WTC11 (cell line): Measurements from ENCODE around the gene SURF2.

ENCODE experiments used
- CREB1 ChIP-seq: sonication (generic); formaldehyde crosslinking; IDR thresholded peaks from 2 replicates; pipeline ENCODE4 v1.8.0; 2023; ENCODE audit warnings: mild to moderate bottlenecking, missing genetic modification reagents
- ESRRA ChIP-seq: sonication (generic); formaldehyde crosslinking; IDR thresholded peaks from 2 replicates; pipeline ENCODE4 v1.8.1; 2022; ENCODE audit warnings: mild to moderate bottlenecking, missing genetic modification reagents, borderline replicate concordance
- FOXJ3 ChIP-seq: sonication (generic); formaldehyde crosslinking; IDR thresholded peaks from 2 replicates; pipeline ENCODE4 v1.9.0; 2021; ENCODE audit warnings: missing genetic modification reagents, mild to moderate bottlenecking, borderline replicate concordance
- JAZF1 ChIP-seq: fragments of 250-450 bp; sonication (Bioruptor Pico); IDR thresholded peaks from 2 replicates; pipeline ENCODE4 v1.9.0; 2021; ENCODE audit warnings: moderate library complexity, mild to moderate bottlenecking, inconsistent platforms
- NFYB ChIP-seq: sonication (generic); formaldehyde crosslinking; conservative IDR thresholded peaks from 2 replicates; pipeline ENCODE4 v1.8.0; 2022; ENCODE audit warnings: low read depth, missing genetic modification reagents
- NR2C2 ChIP-seq: sonication (generic); formaldehyde crosslinking; IDR thresholded peaks from 2 replicates; pipeline ENCODE4 v1.8.0; 2022; ENCODE audit warnings: mild to moderate bottlenecking, missing genetic modification reagents
- NR3C1 ChIP-seq: sonication (generic); formaldehyde crosslinking; conservative IDR thresholded peaks from 2 replicates; pipeline ENCODE4 v1.8.1; 2023; ENCODE audit warnings: low read depth, mild to moderate bottlenecking, missing genetic modification reagents
- SMAD4 ChIP-seq: sonication (generic); formaldehyde crosslinking; IDR thresholded peaks from 2 replicates; pipeline ENCODE4 v1.8.0; 2022; ENCODE audit warnings: mild to moderate bottlenecking, missing genetic modification reagents
- SP1 ChIP-seq: sonication (generic); formaldehyde crosslinking; conservative IDR thresholded peaks from 2 replicates; pipeline ENCODE4 v1.8.1; 2022; ENCODE audit warnings: missing genetic modification reagents
- TF ChIP-seq, protein P1 (sequence below): fragments of 200-600 bp; IDR thresholded peaks from 2 replicates; pipeline ENCODE4 v1.8.0; 2022; ENCODE audit warnings: antibody characterized with exemption
- TF ChIP-seq, protein P2 (sequence below): sonication (generic); formaldehyde crosslinking; IDR thresholded peaks from 2 replicates; pipeline ENCODE4 v1.8.1; 2022; ENCODE audit warnings: low read depth, missing genetic modification reagents, borderline replicate concordance
- TF ChIP-seq, protein P3 (sequence below): fragments of 250-450 bp; sonication (Bioruptor Pico); IDR thresholded peaks from 2 replicates; pipeline ENCODE4 v1.9.0; 2021; ENCODE audit warnings: mild to moderate bottlenecking, borderline replicate concordance
- TF ChIP-seq, protein P4 (sequence below): sonication (generic); formaldehyde crosslinking; IDR thresholded peaks from 2 replicates; pipeline ENCODE4 v1.8.0; 2022; ENCODE audit warnings: mild to moderate bottlenecking, missing genetic modification reagents

DNA sequence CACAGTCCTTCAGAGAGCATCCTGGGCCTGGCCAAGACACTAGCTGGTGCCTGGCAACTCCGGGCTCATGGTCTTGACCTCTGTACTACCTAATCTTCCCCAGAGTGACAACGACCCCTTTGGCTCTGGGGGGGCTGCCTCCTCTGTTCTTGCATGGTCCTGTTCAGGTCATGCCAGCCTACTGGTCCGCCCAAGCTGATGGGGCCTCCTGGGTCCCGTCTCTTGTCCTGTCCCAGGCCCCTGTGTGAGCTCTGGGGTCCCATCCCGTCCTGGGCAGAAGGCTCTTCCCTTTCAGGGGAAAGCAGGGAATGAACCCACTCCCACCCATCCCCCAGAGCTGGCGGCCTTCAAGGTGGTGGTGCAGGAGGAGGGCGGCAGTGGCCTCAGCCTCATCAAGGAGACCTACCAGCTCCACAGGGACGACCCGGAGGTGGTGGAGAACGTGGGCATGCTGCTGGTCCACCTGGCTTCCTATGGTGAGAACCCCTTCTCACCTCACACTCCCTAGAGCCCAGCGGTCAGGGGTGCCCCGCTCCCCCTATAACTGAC is 48.2 kb downstream of the SURF2 start:
- no peak for TF ChIP-seq NFYB (CRISPR knock-in tag)
- no peak for TF ChIP-seq CREB1 (CRISPR knock-in tag)
- TF ChIP-seq JAZF1 = no peak
- no peak for TF ChIP-seq SMAD4 (CRISPR knock-in tag)
- TF ChIP-seq, protein P1, sequence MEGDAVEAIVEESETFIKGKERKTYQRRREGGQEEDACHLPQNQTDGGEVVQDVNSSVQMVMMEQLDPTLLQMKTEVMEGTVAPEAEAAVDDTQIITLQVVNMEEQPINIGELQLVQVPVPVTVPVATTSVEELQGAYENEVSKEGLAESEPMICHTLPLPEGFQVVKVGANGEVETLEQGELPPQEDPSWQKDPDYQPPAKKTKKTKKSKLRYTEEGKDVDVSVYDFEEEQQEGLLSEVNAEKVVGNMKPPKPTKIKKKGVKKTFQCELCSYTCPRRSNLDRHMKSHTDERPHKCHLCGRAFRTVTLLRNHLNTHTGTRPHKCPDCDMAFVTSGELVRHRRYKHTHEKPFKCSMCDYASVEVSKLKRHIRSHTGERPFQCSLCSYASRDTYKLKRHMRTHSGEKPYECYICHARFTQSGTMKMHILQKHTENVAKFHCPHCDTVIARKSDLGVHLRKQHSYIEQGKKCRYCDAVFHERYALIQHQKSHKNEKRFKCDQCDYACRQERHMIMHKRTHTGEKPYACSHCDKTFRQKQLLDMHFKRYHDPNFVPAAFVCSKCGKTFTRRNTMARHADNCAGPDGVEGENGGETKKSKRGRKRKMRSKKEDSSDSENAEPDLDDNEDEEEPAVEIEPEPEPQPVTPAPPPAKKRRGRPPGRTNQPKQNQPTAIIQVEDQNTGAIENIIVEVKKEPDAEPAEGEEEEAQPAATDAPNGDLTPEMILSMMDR = no peak
- no peak for TF ChIP-seq ESRRA (CRISPR knock-in tag)
- TF ChIP-seq, protein P2, sequence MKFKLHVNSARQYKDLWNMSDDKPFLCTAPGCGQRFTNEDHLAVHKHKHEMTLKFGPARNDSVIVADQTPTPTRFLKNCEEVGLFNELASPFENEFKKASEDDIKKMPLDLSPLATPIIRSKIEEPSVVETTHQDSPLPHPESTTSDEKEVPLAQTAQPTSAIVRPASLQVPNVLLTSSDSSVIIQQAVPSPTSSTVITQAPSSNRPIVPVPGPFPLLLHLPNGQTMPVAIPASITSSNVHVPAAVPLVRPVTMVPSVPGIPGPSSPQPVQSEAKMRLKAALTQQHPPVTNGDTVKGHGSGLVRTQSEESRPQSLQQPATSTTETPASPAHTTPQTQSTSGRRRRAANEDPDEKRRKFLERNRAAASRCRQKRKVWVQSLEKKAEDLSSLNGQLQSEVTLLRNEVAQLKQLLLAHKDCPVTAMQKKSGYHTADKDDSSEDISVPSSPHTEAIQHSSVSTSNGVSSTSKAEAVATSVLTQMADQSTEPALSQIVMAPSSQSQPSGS (CRISPR knock-in tag) = no peak
- TF ChIP-seq NR3C1 = no peak
- TF ChIP-seq SP1 (CRISPR knock-in tag) = no peak
- TF ChIP-seq NR2C2 (CRISPR knock-in tag) = no peak
- TF ChIP-seq, protein P3, sequence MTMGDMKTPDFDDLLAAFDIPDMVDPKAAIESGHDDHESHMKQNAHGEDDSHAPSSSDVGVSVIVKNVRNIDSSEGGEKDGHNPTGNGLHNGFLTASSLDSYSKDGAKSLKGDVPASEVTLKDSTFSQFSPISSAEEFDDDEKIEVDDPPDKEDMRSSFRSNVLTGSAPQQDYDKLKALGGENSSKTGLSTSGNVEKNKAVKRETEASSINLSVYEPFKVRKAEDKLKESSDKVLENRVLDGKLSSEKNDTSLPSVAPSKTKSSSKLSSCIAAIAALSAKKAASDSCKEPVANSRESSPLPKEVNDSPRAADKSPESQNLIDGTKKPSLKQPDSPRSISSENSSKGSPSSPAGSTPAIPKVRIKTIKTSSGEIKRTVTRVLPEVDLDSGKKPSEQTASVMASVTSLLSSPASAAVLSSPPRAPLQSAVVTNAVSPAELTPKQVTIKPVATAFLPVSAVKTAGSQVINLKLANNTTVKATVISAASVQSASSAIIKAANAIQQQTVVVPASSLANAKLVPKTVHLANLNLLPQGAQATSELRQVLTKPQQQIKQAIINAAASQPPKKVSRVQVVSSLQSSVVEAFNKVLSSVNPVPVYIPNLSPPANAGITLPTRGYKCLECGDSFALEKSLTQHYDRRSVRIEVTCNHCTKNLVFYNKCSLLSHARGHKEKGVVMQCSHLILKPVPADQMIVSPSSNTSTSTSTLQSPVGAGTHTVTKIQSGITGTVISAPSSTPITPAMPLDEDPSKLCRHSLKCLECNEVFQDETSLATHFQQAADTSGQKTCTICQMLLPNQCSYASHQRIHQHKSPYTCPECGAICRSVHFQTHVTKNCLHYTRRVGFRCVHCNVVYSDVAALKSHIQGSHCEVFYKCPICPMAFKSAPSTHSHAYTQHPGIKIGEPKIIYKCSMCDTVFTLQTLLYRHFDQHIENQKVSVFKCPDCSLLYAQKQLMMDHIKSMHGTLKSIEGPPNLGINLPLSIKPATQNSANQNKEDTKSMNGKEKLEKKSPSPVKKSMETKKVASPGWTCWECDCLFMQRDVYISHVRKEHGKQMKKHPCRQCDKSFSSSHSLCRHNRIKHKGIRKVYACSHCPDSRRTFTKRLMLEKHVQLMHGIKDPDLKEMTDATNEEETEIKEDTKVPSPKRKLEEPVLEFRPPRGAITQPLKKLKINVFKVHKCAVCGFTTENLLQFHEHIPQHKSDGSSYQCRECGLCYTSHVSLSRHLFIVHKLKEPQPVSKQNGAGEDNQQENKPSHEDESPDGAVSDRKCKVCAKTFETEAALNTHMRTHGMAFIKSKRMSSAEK (CRISPR knock-in tag) = no peak
- no peak for TF ChIP-seq FOXJ3
- TF ChIP-seq, protein P4, sequence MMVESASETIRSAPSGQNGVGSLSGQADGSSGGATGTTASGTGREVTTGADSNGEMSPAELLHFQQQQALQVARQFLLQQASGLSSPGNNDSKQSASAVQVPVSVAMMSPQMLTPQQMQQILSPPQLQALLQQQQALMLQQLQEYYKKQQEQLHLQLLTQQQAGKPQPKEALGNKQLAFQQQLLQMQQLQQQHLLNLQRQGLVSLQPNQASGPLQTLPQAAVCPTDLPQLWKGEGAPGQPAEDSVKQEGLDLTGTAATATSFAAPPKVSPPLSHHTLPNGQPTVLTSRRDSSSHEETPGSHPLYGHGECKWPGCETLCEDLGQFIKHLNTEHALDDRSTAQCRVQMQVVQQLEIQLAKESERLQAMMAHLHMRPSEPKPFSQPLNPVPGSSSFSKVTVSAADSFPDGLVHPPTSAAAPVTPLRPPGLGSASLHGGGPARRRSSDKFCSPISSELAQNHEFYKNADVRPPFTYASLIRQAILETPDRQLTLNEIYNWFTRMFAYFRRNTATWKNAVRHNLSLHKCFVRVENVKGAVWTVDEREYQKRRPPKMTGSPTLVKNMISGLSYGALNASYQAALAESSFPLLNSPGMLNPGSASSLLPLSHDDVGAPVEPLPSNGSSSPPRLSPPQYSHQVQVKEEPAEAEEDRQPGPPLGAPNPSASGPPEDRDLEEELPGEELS (CRISPR knock-in tag) = no peak
